NCI-H82 treated with DMSO at 0.1 percent for 48 hours (cell line): ENCODE results near the gene ADH7.

Experiments used
- DNase-seq: peaks from one replicate; lab custom pipeline; 2025; ENCODE audit not compliant: unreplicated experiment; lab: John Stamatoyannopoulos, UW

The ADH7 gene

DNA sequence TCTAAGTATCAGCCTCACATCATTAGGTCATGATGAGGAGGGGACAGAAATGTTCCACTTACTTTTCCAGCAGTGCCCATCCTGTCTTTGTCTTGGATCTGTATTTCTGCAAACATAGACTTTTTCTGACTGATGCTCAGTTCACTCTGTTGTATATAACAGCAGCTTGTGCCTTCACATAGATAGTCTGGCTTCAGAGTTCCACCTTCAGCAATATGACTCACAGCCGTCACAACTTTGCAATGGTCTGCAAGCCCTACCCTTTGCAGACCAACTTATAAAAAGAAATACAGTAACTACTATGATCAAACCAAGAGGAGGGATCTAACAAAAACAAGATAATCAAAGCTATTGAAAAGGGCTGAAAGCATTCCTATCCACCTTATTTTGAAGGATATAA is at the start of gene ADH7:
TSS of gene ADH7 (minus strand) at position 189 of the 400 bp plus-strand sequence. CDS start at position 80, 109 bp downstream.
- DNase-seq: no peak

- DNase-seq: no peak
Observed at GRCh38 chr4:99483636-99484035, 48.5 kb upstream of the ADH7 start.

DNA sequence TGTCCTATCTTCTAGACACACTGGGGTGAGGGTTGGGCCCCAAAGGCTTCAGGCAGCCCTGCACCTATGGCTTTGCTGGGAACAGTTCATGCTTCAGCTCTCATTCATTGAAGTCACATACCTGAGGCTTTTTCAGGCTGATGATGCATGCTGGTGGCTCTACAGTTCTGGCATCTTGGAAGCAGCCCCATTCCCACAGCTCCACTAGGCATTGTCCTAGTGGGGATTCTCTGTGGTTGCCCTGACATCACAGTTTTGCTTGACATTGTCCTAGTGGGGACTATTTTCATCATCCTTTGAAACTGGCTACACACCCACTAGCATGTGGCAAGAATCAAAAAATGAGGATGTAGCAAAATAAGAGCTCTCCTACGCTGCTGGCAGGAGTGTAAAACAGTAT is 38.0 kb upstream of the ADH7 start:
- no peak for DNase-seq

- no peak for DNase-seq
Observed at GRCh38 chr4:99471896-99472295, 36.8 kb upstream of the ADH7 start.

- DNase-seq: no peak
Observed at GRCh38 chr4:99471349-99471748, 36.2 kb upstream of the ADH7 start.

DNA sequence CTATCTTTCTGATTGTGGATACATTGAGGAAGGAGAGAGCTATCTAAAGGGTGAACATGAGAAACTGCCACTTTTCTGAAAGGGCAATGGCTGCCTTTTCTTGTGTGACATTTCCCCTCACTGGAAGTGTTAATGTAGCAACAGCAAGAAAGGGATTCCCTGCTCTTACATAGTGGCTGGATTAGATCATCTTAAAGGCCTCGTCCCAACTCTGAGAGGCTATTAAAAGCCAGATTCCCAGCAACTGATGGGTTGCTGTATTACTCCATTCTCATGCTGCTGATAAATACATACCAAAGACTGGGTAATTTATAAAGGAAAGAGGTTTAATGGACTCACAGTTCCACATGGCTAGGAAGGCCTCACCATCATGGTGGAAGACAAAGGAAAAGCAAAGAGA is 33.7 kb upstream of the ADH7 start:
- no peak for DNase-seq

DNA sequence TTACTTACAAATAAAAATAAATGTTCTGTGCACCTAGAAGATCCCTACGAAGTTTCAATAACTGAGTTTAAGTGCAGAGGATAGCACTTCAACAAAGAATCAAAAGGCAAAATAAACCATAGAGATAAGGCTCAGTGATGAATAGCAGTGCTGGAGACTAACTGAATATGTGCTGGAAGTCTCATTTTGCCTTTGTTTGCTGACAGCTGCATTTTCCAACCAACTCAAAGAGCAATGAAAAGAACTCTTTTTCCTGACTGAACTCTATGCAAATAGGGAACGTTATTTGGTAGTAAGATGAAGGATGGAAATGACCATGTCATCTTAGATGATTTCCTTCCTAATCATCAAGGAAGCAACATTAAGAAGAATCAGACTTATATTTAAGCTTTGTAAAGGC is 32.7 kb upstream of the ADH7 start:
- no peak for DNase-seq

- DNase-seq: no peak
Observed at GRCh38 chr4:99463566-99463965, 28.4 kb upstream of the ADH7 start.

DNA sequence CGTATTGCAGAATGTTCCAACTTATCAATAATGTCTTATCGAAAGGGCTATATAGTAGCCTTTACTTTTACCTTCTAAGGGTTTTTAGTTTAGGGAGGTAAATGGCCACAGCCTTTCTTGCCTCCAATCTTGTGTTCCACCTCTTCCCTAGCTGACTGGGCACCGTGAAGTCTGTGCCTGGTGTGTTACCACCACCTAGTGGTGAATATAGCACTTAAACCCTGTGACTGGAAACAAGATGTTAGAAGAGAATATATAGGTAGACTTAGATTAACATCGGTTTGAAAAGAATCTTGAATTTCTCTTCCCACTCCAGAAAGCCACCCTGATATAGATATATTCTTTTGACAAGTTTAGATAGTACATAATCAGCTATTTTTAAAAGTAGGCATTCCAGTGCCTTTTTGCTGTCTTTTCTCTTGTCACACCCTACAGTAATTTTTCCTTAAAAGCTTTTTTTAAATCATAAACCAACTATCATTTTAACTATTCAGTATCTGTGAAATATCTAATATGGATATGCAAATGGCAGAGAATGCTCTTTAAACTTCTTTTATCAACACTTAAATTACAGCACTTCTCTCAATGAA is 27.8 kb upstream of the ADH7 start:
- DNase-seq: peak; percentile 57

GRCh38 chr4:99461623-99462401 is 26.7 kb upstream of the ADH7 start:
- no peak for DNase-seq

DNA sequence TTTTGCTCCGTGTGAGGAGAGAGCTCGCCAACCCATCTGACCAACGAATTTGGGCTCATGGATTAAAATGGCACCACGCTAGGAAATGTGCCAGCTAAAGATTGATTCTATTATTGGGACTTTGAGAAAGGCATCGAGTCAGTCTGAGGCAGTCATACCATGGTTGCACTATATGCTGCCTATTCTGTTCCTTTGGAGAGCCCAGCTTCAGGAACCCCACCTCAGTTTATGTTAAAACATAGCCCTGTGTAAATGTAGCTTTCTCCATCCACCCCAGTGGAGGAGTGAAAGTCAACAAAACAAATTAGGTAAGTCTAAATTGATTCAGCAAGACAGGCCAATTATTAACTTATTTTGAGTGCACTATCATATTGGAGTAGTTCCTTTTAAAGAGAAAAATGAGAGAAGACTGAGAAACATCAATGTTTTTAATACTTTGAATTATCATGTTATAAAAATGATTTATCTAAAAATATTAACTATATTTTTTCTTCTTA is 24.5 kb upstream of the ADH7 start:
- DNase-seq: no peak

DNA sequence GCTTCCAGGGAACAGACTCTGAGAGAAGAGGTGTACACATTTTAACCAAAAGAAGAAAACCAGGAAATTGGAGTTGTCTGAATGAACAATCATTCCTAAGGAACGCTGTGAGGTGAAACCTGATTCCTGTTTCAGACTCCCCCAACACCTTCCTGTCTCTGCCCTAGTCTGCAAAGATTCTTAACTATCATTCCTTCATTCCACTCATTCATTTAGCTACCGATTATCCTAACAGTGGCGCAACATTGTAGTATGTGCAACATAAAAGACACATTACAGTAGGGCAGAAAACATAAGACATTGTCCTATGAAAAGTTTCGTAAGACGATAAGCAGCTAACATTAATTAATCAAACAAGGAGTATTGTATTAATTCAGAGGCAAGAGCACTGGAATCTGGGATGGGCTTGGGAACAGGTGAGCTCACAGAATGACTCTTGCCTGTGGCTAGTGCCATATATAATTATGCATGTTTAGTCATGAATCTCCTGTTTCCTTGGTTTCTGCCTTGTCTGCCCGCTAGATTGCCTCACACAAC is 23.8 kb upstream of the ADH7 start:
- no peak for DNase-seq

DNA sequence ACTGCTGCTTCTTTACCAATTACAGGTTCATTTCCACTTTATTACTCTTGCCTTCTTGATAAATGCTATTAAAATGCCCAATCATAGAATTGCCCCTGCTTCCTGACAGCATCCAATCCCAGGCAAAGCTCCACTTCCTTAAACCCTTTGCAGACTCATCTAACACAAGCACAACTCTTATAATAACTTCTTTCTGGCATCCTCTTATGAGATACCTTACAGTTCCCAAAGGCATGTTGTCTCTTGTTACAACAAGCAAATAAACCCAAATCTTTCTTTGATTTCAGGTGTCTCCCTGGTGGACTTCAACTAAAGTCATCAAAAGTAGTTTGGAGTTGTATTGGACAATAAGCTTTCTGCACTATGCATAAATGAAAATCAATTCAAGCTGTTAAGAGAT is 22.5 kb upstream of the ADH7 start:
- no peak for DNase-seq

DNA sequence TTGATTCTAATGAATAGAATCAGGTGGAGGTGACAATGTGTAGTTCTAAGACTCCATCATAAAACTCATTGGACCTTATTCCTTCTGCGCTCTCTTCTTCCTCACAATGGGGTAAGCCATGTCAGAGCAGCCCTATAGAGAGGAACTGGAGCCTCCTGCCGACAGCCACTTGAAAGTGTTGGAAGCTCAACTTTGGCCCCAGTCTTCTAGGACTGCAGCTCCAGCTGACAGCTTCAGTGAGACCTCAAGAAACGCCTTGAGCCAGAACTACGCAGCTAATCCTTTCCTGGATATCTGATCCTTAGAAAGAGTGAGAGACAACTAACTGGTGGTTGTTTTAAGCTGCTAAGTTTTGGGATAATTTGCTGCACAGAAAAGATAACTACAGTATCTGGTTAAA is 22.1 kb upstream of the ADH7 start:
- DNase-seq: no peak

GRCh38 chr4:99447513-99447912 is 12.4 kb upstream of the ADH7 start:
- no peak for DNase-seq

GRCh38 chr4:99447079-99447478 is 11.9 kb upstream of the ADH7 start:
- DNase-seq: no peak

DNA sequence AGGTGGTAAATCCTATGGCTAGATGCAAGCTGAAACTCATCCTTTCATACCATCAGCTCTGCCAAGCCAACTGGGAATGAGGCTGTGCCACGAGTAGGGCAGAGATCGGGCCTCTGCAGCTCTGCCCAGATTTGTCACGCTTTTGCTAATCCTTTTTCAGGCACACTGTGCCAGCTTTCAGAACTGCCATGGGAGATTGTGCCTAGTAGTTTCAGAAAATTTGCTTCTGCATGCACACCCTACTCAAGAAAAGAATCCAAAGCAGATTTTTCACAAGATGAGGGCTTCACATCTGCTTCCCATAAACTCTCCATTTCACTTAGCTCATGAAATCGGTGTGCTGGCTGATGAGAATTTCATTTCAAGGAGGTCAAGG is 3.3 kb upstream of the ADH7 start:
- no peak for DNase-seq

GRCh38 chr4:99437723-99438404 is 2.7 kb upstream of the ADH7 start:
- no peak for DNase-seq

DNA sequence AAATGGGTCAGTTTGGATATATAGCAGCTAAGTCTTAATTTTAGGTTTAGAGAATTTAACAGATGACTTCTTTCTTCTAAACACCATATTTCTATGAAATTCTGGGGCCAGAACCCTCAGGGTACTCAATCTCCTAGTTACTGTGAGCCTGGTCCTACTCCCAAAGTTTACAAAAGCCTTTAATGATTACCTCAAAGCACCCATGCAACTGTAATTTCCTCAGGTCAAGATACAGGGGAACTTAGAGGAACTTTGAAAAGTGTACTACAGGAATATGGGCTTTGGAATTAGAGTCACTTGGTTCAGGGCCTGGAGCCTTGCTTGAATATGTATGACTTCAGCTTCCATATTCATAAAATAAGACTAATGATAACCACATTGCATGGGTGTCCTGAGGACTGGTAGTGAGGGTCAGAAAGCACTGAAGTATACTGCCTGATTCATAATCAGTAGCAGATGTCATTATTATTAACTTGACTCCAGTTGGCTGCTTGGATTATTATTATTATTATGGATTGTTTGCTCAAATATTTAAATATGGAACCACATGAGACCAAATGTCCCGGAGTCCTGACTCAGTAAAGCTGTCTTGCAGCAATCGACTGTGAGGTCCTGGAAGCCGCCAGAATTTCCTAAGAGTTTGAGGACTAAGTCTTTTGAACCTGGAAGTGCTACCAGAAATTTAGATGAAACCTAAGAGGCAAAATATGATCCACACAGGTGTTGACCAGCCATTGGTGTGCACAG is 2.0 kb upstream of the ADH7 start:
- DNase-seq: no peak

- DNase-seq: no peak
Observed at GRCh38 chr4:99436462-99436861, 1.3 kb upstream of the ADH7 start.

DNA sequence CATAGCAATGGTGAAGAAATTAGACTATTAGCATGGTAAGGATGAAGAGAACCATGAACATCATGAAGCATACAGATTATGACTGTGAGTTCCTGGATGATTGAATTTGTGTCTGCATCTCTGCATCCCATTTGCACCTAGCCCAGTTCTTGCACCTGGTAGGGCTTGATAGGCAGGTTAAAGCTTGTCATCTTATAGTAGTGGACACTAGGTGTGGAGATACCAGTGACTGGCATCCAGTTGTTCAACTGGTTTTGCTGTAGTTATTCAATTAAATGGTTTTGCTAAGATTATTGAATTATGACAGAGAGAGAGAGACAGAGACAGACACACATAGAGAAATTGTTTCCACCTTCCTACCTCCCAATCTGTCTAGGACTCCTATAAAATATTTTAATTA is 5.0 kb downstream of the ADH7 start:
- no peak for DNase-seq
